ENCODE results near the gene VPS54.

The VPS54 gene

DNA sequence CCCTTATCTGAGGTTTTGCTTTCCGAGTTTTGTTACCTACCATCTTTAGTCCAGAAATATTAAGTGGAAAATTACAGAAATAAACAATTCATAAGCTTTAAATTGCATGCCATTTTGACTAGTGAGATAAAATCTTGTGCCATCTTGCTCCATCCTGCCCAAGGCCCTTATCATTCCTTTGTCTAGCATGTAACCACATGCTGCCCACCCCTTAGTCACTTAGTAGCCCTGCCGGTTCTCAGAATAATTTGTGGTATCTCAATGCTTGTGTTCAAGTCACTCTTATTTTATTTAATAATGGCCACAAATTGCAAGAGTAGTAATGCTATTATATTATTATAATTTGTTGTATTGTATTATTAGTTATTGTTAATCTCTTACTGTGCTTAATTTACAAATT, 36.8 kb upstream of the VPS54 start:
- DNase-seq (ENCODE audit: low read depth), result no peak

GRCh38 chr2:64054161-64054915, 35.1 kb upstream of the VPS54 start:
- no peak for DNase-seq (ENCODE audit: low read depth)
- no peak overlapping the region for H3K4me3 ChIP-seq (ENCODE audit: low read length)
- TF ChIP-seq, protein P1, sequence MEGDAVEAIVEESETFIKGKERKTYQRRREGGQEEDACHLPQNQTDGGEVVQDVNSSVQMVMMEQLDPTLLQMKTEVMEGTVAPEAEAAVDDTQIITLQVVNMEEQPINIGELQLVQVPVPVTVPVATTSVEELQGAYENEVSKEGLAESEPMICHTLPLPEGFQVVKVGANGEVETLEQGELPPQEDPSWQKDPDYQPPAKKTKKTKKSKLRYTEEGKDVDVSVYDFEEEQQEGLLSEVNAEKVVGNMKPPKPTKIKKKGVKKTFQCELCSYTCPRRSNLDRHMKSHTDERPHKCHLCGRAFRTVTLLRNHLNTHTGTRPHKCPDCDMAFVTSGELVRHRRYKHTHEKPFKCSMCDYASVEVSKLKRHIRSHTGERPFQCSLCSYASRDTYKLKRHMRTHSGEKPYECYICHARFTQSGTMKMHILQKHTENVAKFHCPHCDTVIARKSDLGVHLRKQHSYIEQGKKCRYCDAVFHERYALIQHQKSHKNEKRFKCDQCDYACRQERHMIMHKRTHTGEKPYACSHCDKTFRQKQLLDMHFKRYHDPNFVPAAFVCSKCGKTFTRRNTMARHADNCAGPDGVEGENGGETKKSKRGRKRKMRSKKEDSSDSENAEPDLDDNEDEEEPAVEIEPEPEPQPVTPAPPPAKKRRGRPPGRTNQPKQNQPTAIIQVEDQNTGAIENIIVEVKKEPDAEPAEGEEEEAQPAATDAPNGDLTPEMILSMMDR (conservative IDR thresholded peaks at IDR 0.05; ENCODE audit: low read depth, low read length), result no peak

More for the DNA sequence above, 36.8 kb upstream of the VPS54 start:
- no peak overlapping the region for H3K4me3 ChIP-seq (ENCODE audit: low read length)
- TF ChIP-seq, protein P1 (conservative IDR thresholded peaks at IDR 0.05; ENCODE audit: low read depth, low read length), result no peak

- H3K4me3 ChIP-seq (ENCODE audit: low read length), result no peak overlapping the region
- no peak for DNase-seq (ENCODE audit: low read depth)
- TF ChIP-seq, protein P1 (conservative IDR thresholded peaks at IDR 0.05; ENCODE audit: low read depth, low read length), result no peak
These were observed 33.4 kb upstream of the VPS54 start for GRCh38 chr2:64052463-64053241.

- peak; percentile 38 for DNase-seq (ENCODE audit: low read depth)
- TF ChIP-seq, protein P1 (conservative IDR thresholded peaks at IDR 0.05; ENCODE audit: low read depth, low read length), result peak; percentile 94
- no peak overlapping the region for H3K4me3 ChIP-seq (ENCODE audit: low read length)
These were observed 30.5 kb upstream of the VPS54 start for GRCh38 chr2:64049633-64050220.

DNA sequence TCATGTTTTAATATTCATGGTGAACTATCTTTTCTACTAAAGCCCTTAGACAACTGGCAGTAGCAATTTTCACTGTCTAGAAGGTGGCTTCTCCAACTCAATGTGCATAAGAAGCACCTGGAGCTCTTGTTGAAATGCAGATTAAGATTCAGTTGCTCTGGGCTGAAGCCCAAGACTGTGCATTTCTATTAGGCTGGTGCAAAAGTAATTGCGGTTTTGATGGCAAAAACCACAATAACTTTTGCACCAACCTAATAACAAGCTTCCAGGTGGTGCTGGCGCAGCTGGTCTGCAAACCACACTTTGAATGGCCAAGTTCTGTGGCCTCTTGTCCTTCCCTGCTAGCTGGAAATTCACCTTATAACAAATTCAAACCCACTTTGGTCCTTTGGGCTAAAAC, 26.7 kb upstream of the VPS54 start:
- no peak overlapping the region for H3K4me3 ChIP-seq (ENCODE audit: low read length)
- TF ChIP-seq, protein P1 (conservative IDR thresholded peaks at IDR 0.05; ENCODE audit: low read depth, low read length), result no peak
- DNase-seq (ENCODE audit: low read depth), result no peak

- TF ChIP-seq, protein P1 (conservative IDR thresholded peaks at IDR 0.05; ENCODE audit: low read depth, low read length), result no peak
- DNase-seq (ENCODE audit: low read depth), result no peak
- H3K4me3 ChIP-seq (ENCODE audit: low read length), result no peak overlapping the region
These were observed 20.9 kb upstream of the VPS54 start for GRCh38 chr2:64040161-64040560.
